SK-N-SH (cell line): ENCODE results near the gene CEP44.

Experiments used
- EP300 ChIP-seq, 2 experiments: IDR thresholded peaks; 2 replicates each; pipeline versions ENCODE4 v1.4.0 to v1.6.1; 2012; ENCODE audit warnings: borderline replicate concordance in 1 of 2, low read depth in 1 of 2, low read length in 1 of 2
- EZH2phosphoT487 ChIP-seq: fragments of 200-600 bp; sonication (generic); IDR thresholded peaks from 2 replicates; pipeline ENCODE4 v1.6.1; 2017; ENCODE audit warnings: low read depth, mixed run types, mild to moderate bottlenecking, antibody characterized with exemption, moderate library complexity, borderline replicate concordance
- FOXJ3 ChIP-seq: sonication (generic); formaldehyde crosslinking; IDR thresholded peaks from 2 replicates; pipeline ENCODE4 v1.5.1; 2020; ENCODE audit warnings: mild to moderate bottlenecking, missing genetic modification reagents
- MAX ChIP-seq: IDR thresholded peaks from 2 replicates; pipeline ENCODE4 v1.4.0; 2012; ENCODE audit warnings: low read depth
- NRF1 ChIP-seq: IDR thresholded peaks from 2 replicates; pipeline ENCODE4 v1.6.1; 2012; ENCODE audit warnings: low read depth, mild to moderate bottlenecking, low read length
- POLR2AphosphoS5 ChIP-seq: IDR thresholded peaks from 2 replicates; pipeline ENCODE4 v1.6.1; 2012; ENCODE audit warnings: low read depth, low read length
- RCOR1 ChIP-seq: fragments of 150-350 bp; IDR thresholded peaks from 2 replicates; pipeline ENCODE4 v1.6.1; 2017; ENCODE audit warnings: antibody characterized with exemption, low read length
- TAF1 ChIP-seq: IDR thresholded peaks from 2 replicates; pipeline ENCODE4 v1.6.1; 2012; ENCODE audit warnings: low read depth, mild to moderate bottlenecking, low read length, moderate library complexity, borderline replicate concordance
- TCF12 ChIP-seq: IDR thresholded peaks from 2 replicates; pipeline ENCODE4 v1.4.0; 2012
- TF ChIP-seq, protein P1 (sequence below): fragments of 200-600 bp; sonication (generic); IDR thresholded peaks from 2 replicates; pipeline ENCODE4 v1.6.1; 2017; ENCODE audit warnings: antibody characterized with exemption, mild to moderate bottlenecking, moderate library complexity
- TF ChIP-seq, protein P2 (sequence below): IDR thresholded peaks from 2 replicates; pipeline ENCODE4 v1.6.1; 2012; ENCODE audit warnings: mild to moderate bottlenecking, low read depth, low read length, moderate library complexity
- TF ChIP-seq, protein P3 (sequence below): fragments of 150-350 bp; IDR thresholded peaks from 2 replicates; pipeline ENCODE4 v1.6.1; 2017; ENCODE audit warnings: antibody characterized with exemption, low read length, low read depth, borderline replicate concordance

DNA sequence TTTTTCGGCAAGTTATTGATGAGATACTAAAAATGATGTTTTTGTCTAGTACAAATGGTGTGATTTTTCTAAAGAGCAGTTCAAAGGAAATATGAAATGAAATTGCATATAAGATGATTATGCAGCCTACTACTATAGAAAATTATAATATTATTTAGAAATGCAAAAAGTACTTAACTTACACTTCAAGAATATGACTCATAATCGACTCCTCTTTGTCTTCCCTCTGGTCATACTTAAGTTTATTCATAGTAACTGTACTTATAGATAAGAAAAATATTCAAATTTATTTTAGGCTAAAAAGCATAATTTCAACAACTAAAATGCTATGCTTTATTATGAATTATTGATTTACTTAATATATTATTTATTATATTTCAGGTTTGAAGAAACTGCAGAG is 33.2 kb downstream of the CEP44 start:
- TF ChIP-seq, protein P1, sequence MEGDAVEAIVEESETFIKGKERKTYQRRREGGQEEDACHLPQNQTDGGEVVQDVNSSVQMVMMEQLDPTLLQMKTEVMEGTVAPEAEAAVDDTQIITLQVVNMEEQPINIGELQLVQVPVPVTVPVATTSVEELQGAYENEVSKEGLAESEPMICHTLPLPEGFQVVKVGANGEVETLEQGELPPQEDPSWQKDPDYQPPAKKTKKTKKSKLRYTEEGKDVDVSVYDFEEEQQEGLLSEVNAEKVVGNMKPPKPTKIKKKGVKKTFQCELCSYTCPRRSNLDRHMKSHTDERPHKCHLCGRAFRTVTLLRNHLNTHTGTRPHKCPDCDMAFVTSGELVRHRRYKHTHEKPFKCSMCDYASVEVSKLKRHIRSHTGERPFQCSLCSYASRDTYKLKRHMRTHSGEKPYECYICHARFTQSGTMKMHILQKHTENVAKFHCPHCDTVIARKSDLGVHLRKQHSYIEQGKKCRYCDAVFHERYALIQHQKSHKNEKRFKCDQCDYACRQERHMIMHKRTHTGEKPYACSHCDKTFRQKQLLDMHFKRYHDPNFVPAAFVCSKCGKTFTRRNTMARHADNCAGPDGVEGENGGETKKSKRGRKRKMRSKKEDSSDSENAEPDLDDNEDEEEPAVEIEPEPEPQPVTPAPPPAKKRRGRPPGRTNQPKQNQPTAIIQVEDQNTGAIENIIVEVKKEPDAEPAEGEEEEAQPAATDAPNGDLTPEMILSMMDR: no peak
- TF ChIP-seq, protein P2, sequence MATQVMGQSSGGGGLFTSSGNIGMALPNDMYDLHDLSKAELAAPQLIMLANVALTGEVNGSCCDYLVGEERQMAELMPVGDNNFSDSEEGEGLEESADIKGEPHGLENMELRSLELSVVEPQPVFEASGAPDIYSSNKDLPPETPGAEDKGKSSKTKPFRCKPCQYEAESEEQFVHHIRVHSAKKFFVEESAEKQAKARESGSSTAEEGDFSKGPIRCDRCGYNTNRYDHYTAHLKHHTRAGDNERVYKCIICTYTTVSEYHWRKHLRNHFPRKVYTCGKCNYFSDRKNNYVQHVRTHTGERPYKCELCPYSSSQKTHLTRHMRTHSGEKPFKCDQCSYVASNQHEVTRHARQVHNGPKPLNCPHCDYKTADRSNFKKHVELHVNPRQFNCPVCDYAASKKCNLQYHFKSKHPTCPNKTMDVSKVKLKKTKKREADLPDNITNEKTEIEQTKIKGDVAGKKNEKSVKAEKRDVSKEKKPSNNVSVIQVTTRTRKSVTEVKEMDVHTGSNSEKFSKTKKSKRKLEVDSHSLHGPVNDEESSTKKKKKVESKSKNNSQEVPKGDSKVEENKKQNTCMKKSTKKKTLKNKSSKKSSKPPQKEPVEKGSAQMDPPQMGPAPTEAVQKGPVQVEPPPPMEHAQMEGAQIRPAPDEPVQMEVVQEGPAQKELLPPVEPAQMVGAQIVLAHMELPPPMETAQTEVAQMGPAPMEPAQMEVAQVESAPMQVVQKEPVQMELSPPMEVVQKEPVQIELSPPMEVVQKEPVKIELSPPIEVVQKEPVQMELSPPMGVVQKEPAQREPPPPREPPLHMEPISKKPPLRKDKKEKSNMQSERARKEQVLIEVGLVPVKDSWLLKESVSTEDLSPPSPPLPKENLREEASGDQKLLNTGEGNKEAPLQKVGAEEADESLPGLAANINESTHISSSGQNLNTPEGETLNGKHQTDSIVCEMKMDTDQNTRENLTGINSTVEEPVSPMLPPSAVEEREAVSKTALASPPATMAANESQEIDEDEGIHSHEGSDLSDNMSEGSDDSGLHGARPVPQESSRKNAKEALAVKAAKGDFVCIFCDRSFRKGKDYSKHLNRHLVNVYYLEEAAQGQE: no peak
- TF ChIP-seq FOXJ3: no peak
- TF ChIP-seq EP300 (IDR thresholded peaks at IDR 0.05; ENCODE audit: borderline replicate concordance in 1 of 2, low read depth in 1 of 2, low read length in 1 of 2): no peak
- TF ChIP-seq NRF1: no peak
- no peak for TF ChIP-seq MAX
- TF ChIP-seq, protein P3, sequence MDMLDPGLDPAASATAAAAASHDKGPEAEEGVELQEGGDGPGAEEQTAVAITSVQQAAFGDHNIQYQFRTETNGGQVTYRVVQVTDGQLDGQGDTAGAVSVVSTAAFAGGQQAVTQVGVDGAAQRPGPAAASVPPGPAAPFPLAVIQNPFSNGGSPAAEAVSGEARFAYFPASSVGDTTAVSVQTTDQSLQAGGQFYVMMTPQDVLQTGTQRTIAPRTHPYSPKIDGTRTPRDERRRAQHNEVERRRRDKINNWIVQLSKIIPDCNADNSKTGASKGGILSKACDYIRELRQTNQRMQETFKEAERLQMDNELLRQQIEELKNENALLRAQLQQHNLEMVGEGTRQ: no peak
- TF ChIP-seq EZH2phosphoT487: no peak
- no peak for TF ChIP-seq RCOR1
- no peak for TF ChIP-seq POLR2AphosphoS5
- no peak for TF ChIP-seq TCF12
- TF ChIP-seq TAF1: no peak
